ENCODE measurements around the gene DLG5.

Gene DLG5

GRCh38 chr10:77837925-77838595, 88.5 kb downstream of the DLG5 start:
- no peak for DNase-seq (ENCODE audit: low read depth)
- no peak overlapping the region for H3K4me3 ChIP-seq (ENCODE audit: control insufficient read depth, low read depth, low read length)
- no peak for TF ChIP-seq CTCF (IDR thresholded peaks at IDR 0.05; ENCODE audit: control insufficient read depth, insufficient read depth, low read depth, low read length, missing control alignments)

DNA sequence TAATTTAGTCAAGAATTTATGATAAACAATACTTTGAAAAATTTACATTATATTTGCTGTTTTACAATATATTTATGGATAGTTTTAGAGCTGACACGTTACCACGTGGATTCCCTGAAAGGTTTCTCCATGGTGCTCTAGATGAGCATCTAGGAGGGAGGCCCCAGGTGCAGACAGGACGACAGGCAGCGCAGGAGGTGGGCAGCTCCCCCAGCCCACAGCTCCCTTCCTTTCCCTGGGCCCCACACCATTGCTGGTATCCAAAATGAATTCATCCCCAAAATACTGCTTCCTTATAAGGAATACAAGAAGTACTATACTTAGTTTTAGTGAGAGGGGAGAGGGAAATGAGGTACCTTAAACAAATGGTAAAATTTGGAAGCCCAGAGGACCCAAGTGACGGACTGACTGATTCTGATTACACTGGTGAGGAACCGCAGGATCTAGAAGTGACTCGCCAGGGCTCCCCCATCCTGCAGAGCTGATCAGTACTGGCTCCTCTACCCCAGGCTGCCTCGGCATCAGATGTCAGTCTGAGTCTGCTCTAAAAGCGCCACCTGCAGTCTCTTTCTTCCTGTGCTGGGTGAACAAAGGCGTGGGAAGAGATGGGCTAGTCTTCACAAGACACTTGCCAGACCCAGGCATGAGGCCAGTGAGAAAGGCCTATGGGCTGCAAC, 89.2 kb downstream of the DLG5 start:
- TF ChIP-seq CTCF (IDR thresholded peaks at IDR 0.05; ENCODE audit: control insufficient read depth, insufficient read depth, low read depth, low read length, missing control alignments), result no peak
- no peak overlapping the region for H3K4me3 ChIP-seq (ENCODE audit: control insufficient read depth, low read depth, low read length)
- DNase-seq (ENCODE audit: low read depth), result no peak

DNA sequence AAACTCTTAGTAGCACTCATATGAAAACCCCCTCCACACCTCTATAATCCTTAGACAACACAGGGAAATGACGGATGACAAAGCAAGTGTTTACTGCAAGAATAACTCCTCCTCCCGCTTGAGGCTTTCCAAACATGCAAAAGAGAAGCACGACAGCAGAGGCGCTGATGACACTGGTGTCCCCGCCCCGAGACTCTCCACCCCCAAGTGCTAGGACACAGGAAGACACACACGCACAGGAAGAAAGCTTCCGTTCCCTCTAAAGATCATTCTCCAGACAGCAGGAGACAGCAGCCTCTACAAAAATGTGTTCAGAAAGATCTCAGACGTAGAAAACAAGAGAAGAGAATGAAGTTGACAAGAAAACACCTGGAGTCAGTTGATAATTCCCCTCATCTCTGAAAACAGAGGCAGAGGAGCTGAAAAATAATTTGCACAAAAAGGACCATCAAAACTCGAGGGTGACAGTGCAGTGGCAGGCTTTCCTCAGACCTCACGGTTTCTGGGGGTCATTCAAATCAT, 90.2 kb downstream of the DLG5 start:
- H3K4me3 ChIP-seq (ENCODE audit: control insufficient read depth, low read depth, low read length), result no peak overlapping the region
- TF ChIP-seq CTCF (IDR thresholded peaks at IDR 0.05; ENCODE audit: control insufficient read depth, insufficient read depth, low read depth, low read length, missing control alignments), result no peak
- DNase-seq (ENCODE audit: low read depth), result no peak

DNA sequence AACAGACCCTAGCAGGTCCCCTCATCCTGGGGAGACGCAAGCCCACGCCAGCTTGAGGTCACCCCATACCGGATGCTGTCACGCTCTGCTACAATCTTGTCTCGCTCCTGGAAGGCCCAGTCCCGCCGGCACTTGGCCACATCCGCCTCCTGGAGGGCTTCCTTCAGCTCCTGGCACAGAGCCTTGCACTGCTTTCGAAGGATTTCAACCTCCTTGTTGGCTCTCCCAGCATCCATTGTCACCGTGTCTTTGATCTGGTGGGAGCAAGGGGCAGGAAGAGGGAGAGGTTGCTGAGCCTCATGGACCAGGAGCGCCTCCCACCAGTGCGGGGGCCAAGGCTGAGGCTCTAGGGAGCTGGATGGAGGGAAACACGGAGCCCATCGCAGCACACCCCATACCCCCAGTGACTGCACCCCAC, 90.9 kb downstream of the DLG5 start:
- H3K4me3 ChIP-seq (ENCODE audit: control insufficient read depth, low read depth, low read length), result no peak overlapping the region
- DNase-seq (ENCODE audit: low read depth), result no peak
- no peak for TF ChIP-seq CTCF (IDR thresholded peaks at IDR 0.05; ENCODE audit: control insufficient read depth, insufficient read depth, low read depth, low read length, missing control alignments)

DNA sequence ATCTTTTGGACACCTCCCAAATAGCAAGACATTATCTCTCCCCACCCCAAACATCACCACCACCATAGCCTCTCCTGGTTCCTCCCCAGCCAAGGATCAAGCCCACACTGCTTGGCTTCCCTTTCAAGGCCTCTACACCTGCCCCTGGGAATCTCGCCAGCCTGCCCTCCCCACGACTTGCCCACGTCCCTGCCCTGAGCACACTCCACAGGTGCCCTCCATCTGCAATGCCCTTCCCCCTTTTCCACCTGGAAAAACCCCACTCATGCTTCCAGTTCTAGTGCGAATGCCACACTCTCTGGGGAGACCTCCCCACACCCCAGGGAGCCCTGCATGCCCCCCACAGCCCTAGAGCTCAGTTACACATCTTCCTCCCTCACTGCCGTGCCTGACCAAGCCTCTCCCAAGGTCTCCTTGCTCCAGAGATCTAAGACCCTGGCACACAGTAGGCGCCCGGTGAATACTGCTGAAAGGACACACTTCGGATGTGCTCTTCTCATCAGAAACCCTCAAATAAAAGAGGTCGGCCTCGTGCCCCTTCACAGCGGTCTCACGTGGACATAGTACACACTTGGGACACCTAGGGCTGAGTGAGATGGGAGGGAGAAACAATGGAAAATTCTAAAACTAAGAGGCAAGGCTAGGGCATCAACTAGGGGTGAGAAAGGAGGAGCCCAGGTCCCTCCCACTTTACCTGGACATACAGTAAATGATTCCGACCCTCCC, 91.4 kb downstream of the DLG5 start:
- H3K4me3 ChIP-seq (ENCODE audit: control insufficient read depth, low read depth, low read length), result no peak overlapping the region
- TF ChIP-seq CTCF (IDR thresholded peaks at IDR 0.05; ENCODE audit: control insufficient read depth, insufficient read depth, low read depth, low read length, missing control alignments), result no peak
- DNase-seq (ENCODE audit: low read depth), result no peak

GRCh38 chr10:77834540-77834939, 92.0 kb downstream of the DLG5 start:
- DNase-seq (ENCODE audit: low read depth), result no peak
- no peak for TF ChIP-seq CTCF (IDR thresholded peaks at IDR 0.05; ENCODE audit: control insufficient read depth, insufficient read depth, low read depth, low read length, missing control alignments)
- H3K4me3 ChIP-seq (ENCODE audit: control insufficient read depth, low read depth, low read length), result no peak overlapping the region
